C4-2B (cell line): ENCODE measurements around the gene ADGRB3.

ENCODE experiments used
- H3K27ac ChIP-seq: fragments of 450-650 bp; 2 replicates; pipeline ENCODE4 v1.5.1; 2017
- CTCF ChIP-seq: fragments of 450-650 bp; conservative IDR thresholded peaks from 2 replicates; pipeline ENCODE4 v1.5.1; 2017; ENCODE audit warnings: mild to moderate bottlenecking
- ZFX ChIP-seq: fragments of 450-650 bp; IDR thresholded peaks from 2 replicates; pipeline ENCODE4 v1.6.1; 2017

ADGRB3 gene

GRCh38 chr6:68649669-68650068 lies 14.6 kb downstream of the ADGRB3 start:
- no peak for TF ChIP-seq ZFX
- TF ChIP-seq CTCF, result no peak
- no peak overlapping the region for H3K27ac ChIP-seq

- H3K27ac ChIP-seq, result no peak overlapping the region
- TF ChIP-seq CTCF, result no peak
- no peak for TF ChIP-seq ZFX
These were observed 15.1 kb downstream of the ADGRB3 start for GRCh38 chr6:68650142-68650541.

- H3K27ac ChIP-seq, result no peak overlapping the region
- TF ChIP-seq CTCF (no peak), ZFX (no peak)
These were observed 16.2 kb downstream of the ADGRB3 start for GRCh38 chr6:68651011-68651985.

GRCh38 chr6:68652117-68652536 lies 17.0 kb downstream of the ADGRB3 start:
- TF ChIP-seq CTCF, result no peak; the same call in 1 of the 2 replicates
- TF ChIP-seq ZFX, result no peak
- no peak overlapping the region for H3K27ac ChIP-seq

- no peak for TF ChIP-seq CTCF
- TF ChIP-seq ZFX, result no peak
- no peak overlapping the region for H3K27ac ChIP-seq
These were observed 18.1 kb downstream of the ADGRB3 start for GRCh38 chr6:68653074-68653705.

GRCh38 chr6:68653706-68654089 lies 18.6 kb downstream of the ADGRB3 start:
- TF ChIP-seq CTCF (no peak), ZFX (no peak)
- H3K27ac ChIP-seq, result no peak overlapping the region

GRCh38 chr6:68654134-68654533 lies 19.1 kb downstream of the ADGRB3 start:
- TF ChIP-seq CTCF (no peak), ZFX (no peak)
- no peak overlapping the region for H3K27ac ChIP-seq
